ENCODE measurements around the gene TXNDC8.

DNA sequence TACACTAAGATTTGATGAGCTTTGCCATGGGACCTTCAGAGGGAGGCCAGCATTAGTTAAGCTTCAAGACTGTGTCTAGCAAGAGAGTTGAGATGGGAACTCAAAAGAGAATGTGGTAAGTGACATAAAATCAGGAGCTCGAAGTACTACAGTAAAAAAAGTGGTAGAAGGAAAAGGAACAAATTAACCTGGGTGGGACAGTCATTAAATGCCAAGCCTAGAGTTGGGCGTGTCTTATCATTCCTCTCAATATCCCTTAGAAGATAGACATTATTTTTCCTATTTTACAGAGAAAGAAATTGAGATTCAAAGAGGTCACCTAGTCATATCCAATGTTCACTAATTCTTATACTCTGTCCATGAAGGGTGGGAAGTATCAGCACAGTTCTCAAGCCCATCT, 78.1 kb downstream of the TXNDC8 start:
- TF ChIP-seq CTCF (IDR thresholded peaks at IDR 0.05; ENCODE audit: low read depth, low read length) = no peak
- TF ChIP-seq EZH2phosphoT487 (IDR thresholded peaks at IDR 0.05; ENCODE audit: low read depth) = no peak
